ENCODE data around the gene CDKN1C.

DNA sequence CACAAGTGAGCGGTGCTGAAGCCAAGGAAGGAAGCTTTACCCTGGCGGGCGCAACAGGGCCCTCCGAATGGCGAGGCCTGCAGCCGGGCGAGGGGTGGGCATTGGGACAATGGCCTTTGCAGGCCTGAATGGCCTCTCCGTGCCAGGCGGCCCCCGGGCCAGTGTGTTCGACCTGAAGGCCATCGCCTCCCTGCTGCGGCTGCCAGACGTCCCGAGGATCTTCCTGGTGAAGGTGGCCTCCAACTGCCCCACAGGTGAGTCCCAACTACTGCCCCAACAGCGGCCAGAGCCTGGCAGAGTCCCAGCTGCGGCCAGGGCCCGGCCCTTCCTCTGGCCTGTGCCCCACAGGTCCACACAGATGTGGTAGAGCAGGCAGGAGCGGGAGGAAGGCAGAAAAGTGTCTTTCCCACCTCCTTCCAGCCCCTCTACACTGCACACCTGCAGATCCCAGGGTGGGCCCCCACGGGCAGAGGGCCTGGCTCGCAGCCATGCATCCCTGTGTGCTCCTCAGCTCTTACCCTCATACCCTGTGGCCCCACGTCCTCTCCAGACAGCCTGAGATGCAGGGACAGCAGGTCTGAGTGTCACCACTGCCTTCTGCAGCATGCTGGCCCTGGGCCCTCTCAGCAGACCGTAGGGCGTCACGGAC, 32.4 kb upstream of the CDKN1C start:
- TF ChIP-seq TARDBP (IDR thresholded peaks at IDR 0.05): no peak
- no peak for TF ChIP-seq HDGF (IDR thresholded peaks at IDR 0.05; ENCODE audit: borderline replicate concordance)
- TF ChIP-seq FOXM1 (IDR thresholded peaks at IDR 0.05; ENCODE audit: borderline replicate concordance): no peak
- no peak for TF ChIP-seq CTBP1 (IDR thresholded peaks at IDR 0.05; ENCODE audit: borderline replicate concordance)
- no peak for TF ChIP-seq BHLHE40 (IDR thresholded peaks at IDR 0.05; ENCODE audit: borderline replicate concordance)
- no peak for TF ChIP-seq NFRKB (IDR thresholded peaks at IDR 0.05)
- no peak for TF ChIP-seq FOXK2 (IDR thresholded peaks at IDR 0.05)
- TF ChIP-seq SP1 (IDR thresholded peaks at IDR 0.05): no peak
- TF ChIP-seq LEF1 (IDR thresholded peaks at IDR 0.05; ENCODE audit: borderline replicate concordance): no peak
- TF ChIP-seq L3MBTL2 (conservative IDR thresholded peaks at IDR 0.05): no peak
- no peak for TF ChIP-seq ARNT (IDR thresholded peaks at IDR 0.05)
- TF ChIP-seq SUZ12 (IDR thresholded peaks at IDR 0.05): no peak
- no peak for TF ChIP-seq ZNF384 (IDR thresholded peaks at IDR 0.05)

Data from HEK293T (cell line).